Keratinocyte (primary cell): ENCODE measurements around the gene GPHA2.

Source experiments
- CTCF ChIP-seq, 3 experiments: IDR thresholded peaks in 1 of 3; conservative IDR thresholded peaks in 1 of 3; optimal IDR thresholded peaks in 1 of 3; 2 replicates in 2 of 3; 3 replicates in 1 of 3; pipeline versions ENCODE3 to v1.5.1; 2011; ENCODE audit warnings: low read length in 3 of 3, mild to moderate bottlenecking in 3 of 3, moderate library complexity in 2 of 3, control low read depth in 1 of 3, inconsistent platforms in 1 of 3; ENCODE audit not compliant: insufficient read depth in 2 of 3; ENCODE audit errors: extremely low read depth in 1 of 3
- EZH2 ChIP-seq: IDR thresholded peaks from one replicate; pipeline ENCODE4 v1.6.1; 2012; ENCODE audit warnings: inconsistent platforms, mild to moderate bottlenecking, low read length, moderate library complexity

DNA sequence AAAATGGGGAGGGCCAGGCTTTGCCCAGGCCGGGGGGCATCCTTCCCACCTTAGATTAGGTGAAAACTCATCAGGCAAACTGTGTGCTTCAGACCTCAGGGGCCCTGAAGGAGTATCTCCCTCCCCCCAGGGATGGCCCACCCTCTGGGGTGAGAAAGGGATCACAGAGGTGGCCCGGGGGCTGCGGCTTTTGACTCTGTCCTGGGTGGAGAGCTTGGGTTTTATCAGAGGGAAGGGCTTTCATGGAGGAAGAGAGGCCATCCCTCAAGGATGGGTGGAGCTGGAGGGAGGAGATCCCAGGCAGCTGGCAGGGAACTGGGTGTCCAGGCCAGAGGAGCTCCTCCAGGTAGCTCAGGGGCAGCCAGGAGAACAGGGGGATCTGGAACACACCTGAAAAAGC, 14.3 kb downstream of the GPHA2 start:
- TF ChIP-seq CTCF (optimal IDR thresholded peaks at IDR 0.05 in 1 of 3, IDR thresholded peaks at IDR 0.05 in 1 of 3, conservative IDR thresholded peaks at IDR 0.05 in 1 of 3; ENCODE audit: extremely low read depth in 1 of 3, insufficient read depth in 2 of 3, low read length in 3 of 3), result no peak
- no peak for TF ChIP-seq EZH2
